GM19351 (cell line): ENCODE results near the gene TNFRSF1B.

Experiments
- ATAC-seq: cut with Tn5 transposase; IDR thresholded peaks from one replicate; pipeline ENCODE4 v1.9.1; 2021; ENCODE audit warnings: mild to moderate bottlenecking, moderate library complexity; ENCODE audit not compliant: unreplicated experiment

Gene TNFRSF1B

DNA sequence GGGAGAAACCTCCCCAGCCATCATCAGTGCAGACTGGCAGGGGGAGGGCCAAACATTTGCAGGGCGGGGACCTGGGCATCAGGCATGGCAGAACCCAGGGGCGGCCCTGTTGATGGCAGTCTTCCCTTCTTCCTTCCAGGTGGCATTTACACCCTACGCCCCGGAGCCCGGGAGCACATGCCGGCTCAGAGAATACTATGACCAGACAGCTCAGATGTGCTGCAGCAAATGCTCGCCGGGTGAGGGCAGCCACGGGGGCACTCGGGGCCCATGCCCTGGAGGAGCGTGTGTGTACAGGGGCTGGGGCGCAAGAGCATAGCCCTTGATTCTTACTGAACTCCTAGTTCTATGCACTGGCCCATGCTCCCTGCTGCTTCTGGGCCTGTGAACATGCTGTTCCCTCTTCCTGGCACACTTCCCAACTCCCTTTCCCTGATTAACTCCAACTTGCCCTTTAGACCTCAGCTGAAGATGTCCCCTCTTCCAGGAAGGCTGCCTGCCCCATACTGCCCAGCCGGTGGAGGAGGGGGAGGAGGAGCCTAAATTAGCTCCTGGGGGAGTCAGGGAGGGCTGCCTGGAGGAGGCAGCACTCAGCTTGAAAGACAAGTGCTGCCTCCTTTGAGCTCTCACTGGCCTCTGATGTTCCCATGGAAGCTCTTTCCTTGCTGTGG lies 22.0 kb downstream of the TNFRSF1B start:
- ATAC-seq: no peak

DNA sequence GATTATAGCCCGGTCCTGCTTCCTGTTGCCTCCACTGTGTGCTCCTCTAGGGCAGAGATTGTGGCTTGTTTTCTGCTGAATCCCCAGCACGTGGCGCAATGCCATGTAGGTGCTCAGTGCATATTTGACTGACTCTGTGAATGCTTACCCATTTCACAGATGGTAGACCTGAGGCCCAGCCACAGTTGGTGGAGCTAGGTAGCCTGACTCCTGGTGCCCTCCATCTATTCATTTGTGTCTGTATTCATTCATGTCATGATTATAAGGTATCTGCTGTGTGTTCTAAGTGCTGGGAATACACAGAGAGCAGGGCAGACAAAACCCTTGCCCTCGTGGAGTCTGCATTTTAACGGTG lies 22.5 kb downstream of the TNFRSF1B start:
- ATAC-seq: no peak

DNA sequence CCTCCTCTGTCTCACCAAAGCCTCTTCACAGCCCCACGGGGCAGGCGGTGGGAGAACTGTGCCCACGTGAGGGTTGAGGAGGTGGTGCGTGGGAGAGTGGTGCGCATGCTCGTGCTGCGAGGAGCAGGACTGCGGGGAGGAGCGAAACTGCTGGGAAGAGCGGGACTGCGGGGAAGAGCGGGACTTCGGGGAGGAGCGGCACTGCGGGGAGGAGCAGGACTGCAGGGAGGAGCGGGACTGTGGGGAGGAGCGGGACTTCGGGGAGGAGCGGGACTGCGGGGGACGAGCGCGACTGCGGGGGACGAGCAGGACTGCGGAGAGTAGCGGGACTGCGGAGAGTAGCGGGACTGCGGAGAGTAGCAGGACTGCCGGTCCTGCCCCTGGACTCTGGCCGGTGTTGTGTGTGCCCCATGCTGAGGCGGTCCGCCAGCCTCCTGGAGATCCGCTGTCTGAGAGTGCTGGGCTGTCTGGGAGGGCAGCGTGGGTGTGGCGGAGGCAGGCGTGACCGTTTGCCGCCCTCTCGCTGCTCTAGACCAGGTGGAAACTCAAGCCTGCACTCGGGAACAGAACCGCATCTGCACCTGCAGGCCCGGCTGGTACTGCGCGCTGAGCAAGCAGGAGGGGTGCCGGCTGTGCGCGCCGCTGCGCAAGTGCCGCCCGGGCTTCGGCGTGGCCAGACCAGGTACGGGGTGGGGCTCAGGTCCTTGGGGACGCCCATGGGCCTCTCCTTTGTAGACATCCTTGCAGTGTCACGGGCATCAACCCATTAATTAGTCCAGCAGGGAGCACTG lies 24.6 kb downstream of the TNFRSF1B start:
- no peak for ATAC-seq

DNA sequence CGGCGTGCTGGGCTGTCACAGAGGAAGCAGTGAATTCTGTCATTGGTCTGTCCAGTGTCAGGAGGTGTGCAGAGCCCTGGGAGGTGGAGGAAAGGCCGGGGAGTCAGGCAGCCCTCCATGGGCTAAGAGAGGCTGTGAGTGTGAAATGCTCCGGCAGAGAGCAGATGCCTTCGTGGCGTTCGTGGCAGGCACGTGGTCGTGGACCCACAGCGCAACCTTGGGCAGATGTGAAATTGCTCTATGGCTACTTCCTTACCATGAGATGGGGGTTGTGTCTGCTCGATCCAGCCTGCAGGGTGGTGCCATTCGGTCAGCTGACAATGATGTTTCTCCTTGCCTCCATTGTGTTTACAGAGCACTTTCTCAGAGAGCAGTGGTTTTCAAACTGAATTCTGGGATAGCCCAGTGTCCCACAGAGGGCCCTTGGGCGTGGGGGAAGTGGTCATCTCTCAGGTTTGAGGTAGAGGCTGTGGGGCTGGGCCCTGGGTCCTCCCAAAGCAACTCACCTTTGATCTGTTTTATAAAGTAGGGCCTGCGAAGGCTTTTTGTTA lies 27.9 kb downstream of the TNFRSF1B start:
- ATAC-seq: no peak

DNA sequence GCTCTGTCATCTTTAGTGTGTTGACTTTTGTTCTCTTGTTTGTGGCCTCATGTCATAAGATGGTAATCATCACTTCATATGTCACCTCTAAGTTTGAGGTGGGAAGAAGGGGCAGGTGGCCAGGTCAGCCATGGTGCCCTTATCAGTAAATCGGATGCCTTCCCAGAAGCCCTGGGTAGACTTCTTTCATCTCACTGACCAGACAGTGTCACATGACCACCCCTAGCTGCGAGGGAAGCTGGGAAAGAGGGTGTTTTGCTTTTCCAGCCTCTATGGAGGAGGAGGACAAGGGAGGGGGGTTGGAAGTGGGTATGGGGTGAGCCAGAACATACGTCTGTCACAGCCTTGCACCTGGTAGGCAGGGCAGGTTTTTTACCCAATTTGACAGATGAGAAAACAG lies 28.6 kb downstream of the TNFRSF1B start:
- ATAC-seq: no peak

DNA sequence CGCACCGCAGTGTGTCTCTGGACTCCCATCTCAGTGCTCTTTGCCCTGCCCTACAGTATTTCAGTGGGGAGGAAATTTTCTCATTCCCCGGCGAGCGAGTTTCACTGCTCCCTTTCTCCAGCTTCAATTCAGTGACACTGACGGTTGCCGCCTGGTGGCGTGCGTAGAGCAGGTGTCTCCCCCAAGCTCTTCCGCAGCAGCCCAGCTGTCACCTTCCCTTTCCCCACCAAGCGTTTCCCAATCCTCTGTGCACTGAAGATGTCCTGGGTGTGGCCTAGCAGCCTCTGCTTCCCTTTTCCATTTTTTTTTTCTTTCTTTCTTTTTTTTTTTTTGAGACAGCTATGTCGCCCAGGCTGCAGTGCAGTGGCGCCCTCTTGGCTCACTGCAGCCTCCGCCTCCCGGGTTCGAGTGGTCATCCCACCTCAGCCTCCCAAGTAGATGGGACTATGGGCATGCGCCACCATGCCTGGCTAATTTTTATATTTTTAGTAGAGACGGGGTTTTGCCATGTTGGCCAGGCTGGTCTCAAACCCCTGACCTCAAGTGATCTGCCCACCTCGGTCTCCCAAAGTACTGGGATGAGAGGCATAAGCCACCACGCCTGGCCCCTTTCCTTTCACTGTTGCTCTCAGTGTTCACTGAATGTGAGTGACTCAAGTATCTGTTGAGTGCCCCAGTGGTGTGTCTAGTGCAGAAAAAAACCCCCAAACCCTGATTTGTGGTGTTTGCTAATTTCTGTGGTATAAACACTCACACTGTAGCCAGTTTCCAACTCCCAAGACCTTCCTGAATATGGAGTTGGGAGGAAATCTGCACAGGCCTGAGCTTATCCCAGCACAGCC lies 30.1 kb downstream of the TNFRSF1B start:
- ATAC-seq: no peak

DNA sequence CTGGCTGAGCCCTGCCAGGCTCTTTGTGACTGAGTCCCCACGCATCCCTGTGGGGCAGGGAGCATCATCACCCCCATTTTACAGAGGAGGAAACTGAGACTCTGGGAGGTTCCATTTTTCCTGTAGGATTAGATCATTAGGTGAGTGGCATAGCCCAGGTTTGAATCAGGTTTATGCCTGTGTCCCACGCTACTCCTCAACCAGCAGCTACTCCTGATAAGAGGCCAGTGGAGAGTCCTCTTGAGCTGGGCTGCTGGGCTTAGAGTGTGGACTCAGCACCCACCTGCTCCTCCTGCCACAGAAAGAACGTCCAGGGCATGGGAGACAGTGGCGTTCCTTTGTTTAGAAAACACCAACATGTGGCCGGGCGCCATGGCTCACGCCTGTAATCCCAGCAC lies 30.7 kb downstream of the TNFRSF1B start:
- ATAC-seq: no peak

DNA sequence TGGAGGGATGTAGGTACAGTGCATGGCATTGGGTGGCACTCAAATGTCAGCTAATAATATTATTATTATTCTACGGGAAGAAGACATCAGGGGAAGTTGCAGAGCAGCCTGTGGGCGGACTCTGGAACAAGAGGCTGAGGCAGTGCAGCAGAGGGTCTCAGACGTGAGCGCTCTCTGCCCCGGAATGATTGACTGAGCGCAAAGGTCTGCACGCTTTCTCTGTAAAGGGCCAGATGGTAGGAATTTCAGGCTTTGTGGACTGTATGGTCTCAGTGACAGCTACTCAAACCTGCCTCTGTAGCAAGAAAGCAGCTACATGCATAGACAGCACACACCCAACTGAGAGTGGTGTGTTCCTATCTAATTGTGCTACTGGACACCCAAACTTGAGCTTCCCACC lies 33.4 kb downstream of the TNFRSF1B start:
- no peak for ATAC-seq

DNA sequence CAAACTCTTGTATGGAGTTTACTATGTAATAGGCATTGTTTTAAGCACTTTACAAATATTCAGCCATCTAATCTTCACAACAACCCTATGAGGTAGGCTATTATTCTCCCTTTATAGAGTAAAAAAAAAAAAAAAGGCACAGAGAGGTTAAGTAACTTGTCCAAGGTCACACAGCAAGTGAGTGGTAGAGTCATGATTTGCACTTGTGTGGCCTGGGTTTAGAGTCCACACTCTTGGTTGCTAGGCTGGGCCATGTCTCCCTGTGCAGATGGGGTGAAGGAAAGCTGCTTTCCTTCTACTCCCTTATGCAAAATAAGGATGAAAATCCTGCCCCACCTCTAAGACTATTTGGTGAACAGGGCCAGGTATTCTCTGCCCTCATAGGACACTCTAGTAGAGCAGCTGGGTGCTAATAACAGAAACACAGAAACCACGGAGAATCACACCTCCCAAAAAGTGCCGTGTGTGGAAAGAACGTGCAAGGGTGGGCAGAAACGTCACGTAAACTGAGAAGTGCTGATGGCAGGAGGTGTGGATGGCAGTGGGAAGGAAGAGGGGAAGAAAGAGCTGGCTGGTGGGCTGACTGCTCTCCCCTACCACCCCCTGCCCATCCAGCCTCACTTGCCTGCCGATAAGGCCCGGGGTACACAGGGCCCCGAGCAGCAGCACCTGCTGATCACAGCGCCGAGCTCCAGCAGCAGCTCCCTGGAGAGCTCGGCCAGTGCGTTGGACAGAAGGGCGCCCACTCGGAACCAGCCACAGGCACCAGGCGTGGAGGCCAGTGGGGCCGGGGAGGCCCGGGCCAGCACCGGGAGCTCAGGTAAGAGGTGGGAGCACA lies 34.8 kb downstream of the TNFRSF1B start:
- ATAC-seq: peak; percentile 50

DNA sequence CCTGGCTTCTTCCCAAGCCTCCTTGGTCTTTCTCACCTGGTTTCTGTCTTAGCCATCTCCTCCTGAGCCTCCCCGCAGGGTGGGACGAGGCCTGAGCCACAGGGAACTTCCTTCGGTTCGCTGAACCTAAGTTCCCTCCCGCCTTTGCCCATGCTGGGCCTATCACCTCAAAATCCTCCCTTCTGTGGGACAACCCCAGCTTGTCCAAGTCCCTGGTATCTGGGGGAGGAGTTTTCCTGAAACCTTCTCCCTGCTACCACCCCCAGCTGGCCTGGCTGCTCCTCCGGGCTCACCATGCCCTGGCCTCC lies 35.4 kb downstream of the TNFRSF1B start:
- ATAC-seq: no peak

DNA sequence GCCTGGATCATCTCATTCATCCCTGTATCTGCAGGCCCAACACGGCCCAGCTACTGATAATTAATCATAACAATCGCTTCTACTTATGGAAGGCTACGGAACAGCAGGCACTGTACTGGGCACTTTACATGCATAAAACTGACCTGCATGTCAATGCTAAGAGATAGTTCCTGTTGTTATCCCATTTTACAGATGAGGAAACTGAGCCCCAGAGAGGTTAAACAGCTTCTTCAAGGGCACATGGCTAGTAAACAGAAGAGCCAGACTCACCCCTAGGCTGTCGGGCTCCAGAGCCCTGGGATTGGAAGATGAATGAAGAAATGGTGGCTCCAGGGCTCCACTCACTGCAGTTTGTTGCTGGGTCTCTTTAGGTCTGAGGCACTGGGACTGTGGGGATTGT lies 35.8 kb downstream of the TNFRSF1B start:
- no peak for ATAC-seq

DNA sequence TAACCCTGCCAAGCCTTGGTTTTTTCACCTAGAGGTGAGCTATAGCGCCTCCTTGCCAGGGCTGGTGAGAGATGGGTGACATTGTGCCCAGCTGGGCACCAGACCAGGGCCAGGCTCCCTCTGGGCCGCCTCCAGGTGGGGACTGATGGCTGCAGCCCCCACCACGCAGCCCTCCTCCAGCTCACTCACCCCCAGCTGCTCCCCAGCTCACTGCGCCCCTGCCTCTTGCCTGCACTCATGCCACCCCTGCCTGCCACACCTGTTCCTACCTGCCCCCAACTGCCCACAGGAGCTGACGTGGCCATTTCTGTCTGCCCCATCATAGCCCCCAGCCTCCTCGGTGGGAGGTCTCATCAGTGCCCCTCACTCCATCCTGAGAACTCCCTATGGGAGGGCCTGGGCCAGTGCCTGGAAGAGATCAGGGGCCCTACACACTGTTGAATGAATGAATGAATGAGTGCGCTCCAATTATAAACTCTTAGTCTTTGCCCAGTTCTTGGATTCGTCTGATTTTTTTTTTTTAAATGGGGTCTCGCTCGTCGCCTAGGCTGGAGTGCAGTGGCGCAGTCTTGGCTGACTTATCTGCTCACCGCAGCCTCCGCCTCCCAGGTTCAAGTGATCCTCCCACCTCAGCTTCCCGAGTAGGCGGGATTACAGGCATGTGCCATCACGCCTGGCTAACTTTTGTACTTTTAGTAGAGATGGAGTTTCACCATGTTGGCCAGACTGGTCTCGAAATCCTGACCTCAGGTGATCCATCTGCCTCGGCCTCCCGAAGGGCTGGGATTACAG lies 36.6 kb downstream of the TNFRSF1B start:
- no peak for ATAC-seq

DNA sequence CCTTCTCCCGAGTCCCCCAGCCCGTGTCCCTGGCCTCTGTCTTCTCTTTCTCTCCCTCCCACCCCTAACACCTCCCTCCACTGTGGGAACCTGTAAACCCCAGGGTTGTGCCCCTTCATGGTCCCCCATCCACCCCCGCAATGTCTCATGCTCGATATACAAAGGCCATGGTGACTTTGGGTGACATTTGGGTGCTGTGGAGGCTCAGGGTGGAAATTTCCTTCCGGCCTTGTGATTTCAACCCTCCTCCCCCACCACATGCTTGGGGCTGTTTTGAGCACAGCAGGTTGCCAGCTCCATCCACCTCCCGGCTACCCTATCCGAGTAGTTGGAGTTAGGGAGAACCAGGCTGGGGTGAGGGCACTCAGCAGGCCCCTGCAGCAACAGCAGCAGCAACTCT lies 37.3 kb downstream of the TNFRSF1B start:
- ATAC-seq: peak; percentile 49

DNA sequence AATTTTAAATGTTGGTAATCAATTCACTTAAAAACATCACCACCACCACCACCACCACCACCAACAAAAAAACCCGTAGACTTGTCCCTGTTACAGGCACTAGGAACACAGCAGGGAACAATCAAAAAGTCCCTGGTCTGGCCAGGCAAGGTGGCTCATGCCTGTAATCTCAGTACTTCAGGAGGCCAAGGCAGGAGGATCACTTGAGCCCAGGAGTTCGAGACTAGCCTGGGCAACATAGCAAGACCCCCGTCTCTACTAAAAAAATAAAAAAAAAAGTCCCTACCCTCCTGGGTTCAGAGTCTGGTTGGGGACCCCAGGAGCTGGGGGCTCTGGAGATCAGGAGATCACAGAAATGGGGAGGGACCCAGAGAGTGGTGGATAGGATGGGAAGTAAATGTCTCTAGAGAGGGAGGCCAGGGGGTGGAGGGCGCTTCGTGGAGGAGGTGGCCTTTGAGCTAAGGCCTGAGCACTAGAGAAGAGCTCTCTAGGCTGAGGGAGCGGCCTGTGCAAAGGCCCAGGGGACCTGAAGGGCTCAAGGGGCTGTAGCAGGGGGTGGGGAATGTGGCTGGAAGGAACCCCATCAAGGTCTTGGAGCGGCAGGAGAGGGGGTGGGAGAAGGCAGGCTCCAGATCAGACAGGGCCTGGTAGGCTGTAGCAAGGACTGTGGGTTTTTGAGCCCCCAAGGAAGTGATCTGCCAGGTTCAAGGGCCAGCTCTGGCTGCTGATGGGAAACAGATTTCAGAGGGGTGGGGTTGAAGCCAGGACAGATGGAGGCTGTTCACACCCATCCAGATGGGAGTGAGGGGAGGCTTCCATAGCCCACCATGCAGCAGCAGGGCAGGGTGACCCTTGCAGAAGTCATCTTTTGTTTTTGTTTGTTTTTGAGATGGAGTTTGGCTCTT lies 38.2 kb downstream of the TNFRSF1B start:
- ATAC-seq: no peak

DNA sequence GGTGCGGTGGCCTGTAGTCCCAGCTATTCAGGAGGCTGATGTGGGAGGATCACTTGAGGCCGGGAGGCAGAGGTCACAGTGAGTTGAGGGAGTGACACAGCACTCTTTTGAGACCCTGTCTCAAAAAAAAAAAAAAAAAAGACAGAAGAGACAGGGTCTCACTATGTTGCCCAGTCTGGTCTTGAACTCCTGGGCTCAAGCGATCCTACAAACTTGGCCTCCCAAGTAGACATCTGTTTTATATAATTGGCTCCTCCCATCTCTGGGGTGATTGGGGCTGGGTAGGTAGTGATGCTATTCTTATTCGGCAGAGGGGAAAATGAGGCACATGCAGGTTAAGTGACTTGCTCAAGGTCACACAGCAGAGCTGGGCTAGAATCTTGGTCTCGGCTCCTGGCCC lies 39.4 kb downstream of the TNFRSF1B start:
- no peak for ATAC-seq

DNA sequence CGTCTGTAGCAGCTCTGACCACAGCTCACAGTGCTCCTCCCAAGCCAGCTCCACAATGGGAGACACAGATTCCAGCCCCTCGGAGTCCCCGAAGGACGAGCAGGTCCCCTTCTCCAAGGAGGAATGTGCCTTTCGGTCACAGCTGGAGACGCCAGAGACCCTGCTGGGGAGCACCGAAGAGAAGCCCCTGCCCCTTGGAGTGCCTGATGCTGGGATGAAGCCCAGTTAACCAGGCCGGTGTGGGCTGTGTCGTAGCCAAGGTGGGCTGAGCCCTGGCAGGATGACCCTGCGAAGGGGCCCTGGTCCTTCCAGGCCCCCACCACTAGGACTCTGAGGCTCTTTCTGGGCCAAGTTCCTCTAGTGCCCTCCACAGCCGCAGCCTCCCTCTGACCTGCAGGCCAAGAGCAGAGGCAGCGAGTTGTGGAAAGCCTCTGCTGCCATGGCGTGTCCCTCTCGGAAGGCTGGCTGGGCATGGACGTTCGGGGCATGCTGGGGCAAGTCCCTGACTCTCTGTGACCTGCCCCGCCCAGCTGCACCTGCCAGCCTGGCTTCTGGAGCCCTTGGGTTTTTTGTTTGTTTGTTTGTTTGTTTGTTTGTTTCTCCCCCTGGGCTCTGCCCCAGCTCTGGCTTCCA lies 40.1 kb downstream of the TNFRSF1B start:
- ATAC-seq: no peak

DNA sequence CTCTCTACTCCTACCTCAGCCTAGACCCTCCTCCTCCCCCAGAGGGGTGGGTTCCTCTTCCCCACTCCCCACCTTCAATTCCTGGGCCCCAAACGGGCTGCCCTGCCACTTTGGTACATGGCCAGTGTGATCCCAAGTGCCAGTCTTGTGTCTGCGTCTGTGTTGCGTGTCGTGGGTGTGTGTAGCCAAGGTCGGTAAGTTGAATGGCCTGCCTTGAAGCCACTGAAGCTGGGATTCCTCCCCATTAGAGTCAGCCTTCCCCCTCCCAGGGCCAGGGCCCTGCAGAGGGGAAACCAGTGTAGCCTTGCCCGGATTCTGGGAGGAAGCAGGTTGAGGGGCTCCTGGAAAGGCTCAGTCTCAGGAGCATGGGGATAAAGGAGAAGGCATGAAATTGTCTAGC lies 41.5 kb downstream of the TNFRSF1B start:
- ATAC-seq: no peak

DNA sequence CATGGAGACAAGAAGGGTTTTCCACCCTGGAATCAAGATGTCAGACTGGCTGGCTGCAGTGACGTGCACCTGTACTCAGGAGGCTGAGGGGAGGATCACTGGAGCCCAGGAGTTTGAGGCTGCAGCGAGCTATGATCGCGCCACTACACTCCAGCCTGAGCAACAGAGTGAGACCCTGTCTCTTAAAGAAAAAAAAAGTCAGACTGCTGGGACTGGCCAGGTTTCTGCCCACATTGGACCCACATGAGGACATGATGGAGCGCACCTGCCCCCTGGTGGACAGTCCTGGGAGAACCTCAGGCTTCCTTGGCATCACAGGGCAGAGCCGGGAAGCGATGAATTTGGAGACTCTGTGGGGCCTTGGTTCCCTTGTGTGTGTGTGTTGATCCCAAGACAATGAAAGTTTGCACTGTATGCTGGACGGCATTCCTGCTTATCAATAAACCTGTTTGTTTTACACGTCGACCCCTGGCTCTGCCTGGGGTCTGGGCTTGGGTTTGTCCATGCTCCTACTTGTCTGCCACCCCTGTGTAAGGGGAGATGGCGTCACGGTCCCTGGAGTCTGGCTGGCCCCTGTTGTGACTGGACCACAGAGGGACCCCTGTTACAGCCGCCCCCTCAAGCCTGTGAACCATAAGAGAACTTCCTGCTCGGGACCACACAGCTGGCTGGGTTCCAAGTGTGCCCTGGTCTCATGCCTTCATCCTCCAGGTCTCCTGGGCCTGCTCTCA lies 42.1 kb downstream of the TNFRSF1B start:
- ATAC-seq: peak; percentile 40
